Mesenchymal stem cell (in vitro differentiated cells and primary cell): Measurements from ENCODE around the gene PNPLA2.

Experiments used
- DNase-seq: peaks from one replicate; pipeline ENCODE4 v3.0.0-alpha.2; 2013
- H2AFZ ChIP-seq: one replicate; pipeline ENCODE4 v1.6.1; 2013; ENCODE audit warnings: low read depth, mild to moderate bottlenecking, control low read depth, inconsistent platforms, low read length, moderate library complexity
- H2AK5ac ChIP-seq: 2 replicates; pipeline ENCODE4 v1.6.1; 2013; ENCODE audit warnings: low read length, moderate library complexity, mild to moderate bottlenecking, inconsistent platforms; ENCODE audit not compliant: severe bottlenecking
- H2BK120ac ChIP-seq: one replicate; pipeline ENCODE4 v1.6.1; 2013; ENCODE audit warnings: low read depth, mild to moderate bottlenecking, inconsistent platforms, low read length, moderate library complexity
- H2BK12ac ChIP-seq, 2 experiments: one replicate each; pipeline ENCODE4 v1.6.1; 2013; ENCODE audit warnings: inconsistent platforms in 2 of 2, low read length in 2 of 2, mild to moderate bottlenecking in 2 of 2, moderate library complexity in 2 of 2, control low read depth in 1 of 2
- H2BK15ac ChIP-seq: one replicate; pipeline ENCODE4 v1.6.1; 2013; ENCODE audit warnings: mild to moderate bottlenecking, low read depth, inconsistent platforms; ENCODE audit not compliant: poor library complexity, severe bottlenecking
- H2BK5ac ChIP-seq: 2 replicates; pipeline ENCODE4 v1.6.1; 2013; ENCODE audit warnings: low read depth, mild to moderate bottlenecking, low read length, control low read depth, inconsistent platforms; ENCODE audit not compliant: poor library complexity, severe bottlenecking
- H3K14ac ChIP-seq, 2 experiments: one replicate each; pipeline ENCODE4 v1.6.1; 2013; ENCODE audit warnings: inconsistent platforms in 2 of 2, low read length in 2 of 2, control low read depth in 1 of 2, mild to moderate bottlenecking in 1 of 2, moderate library complexity in 1 of 2
- H3K18ac ChIP-seq, 2 experiments: one replicate each; pipeline ENCODE4 v1.6.1; 2013; ENCODE audit warnings: inconsistent platforms in 2 of 2, low read length in 2 of 2, control low read depth in 1 of 2, low read depth in 1 of 2, mild to moderate bottlenecking in 1 of 2
- H3K23ac ChIP-seq, 2 experiments: one replicate each; pipeline ENCODE4 v1.6.1; 2013; ENCODE audit warnings: inconsistent platforms in 2 of 2, low read length in 2 of 2, mild to moderate bottlenecking in 2 of 2, moderate library complexity in 2 of 2, control low read depth in 1 of 2
- H3K27ac ChIP-seq: 2 replicates; pipeline ENCODE4 v1.5.1; 2013; ENCODE audit warnings: mild to moderate bottlenecking, moderate library complexity, low read length, control low read depth, inconsistent platforms; ENCODE audit not compliant: poor library complexity, severe bottlenecking
- H3K27me3 ChIP-seq, 2 experiments: 2 replicates each; pipeline versions ENCODE4 v1.6.1 to v1.7.0; 2013; ENCODE audit warnings: low read length in 2 of 2, mild to moderate bottlenecking in 2 of 2, moderate library complexity in 2 of 2, control low read depth in 1 of 2, inconsistent platforms in 1 of 2; ENCODE audit not compliant: control insufficient read depth in 1 of 2, insufficient read depth in 1 of 2
- H3K36me3 ChIP-seq, 2 experiments: 2 replicates each; pipeline versions ENCODE4 v1.6.1 to v1.7.0; 2013; ENCODE audit warnings: low read length in 2 of 2, control low read depth in 1 of 2, inconsistent platforms in 1 of 2, low read depth in 1 of 2, mild to moderate bottlenecking in 1 of 2; ENCODE audit not compliant: insufficient read depth in 2 of 2, control insufficient read depth in 1 of 2
- H3K4ac ChIP-seq, 2 experiments: one replicate each; pipeline ENCODE4 v1.6.1; 2013; ENCODE audit warnings: inconsistent platforms in 2 of 2, low read length in 2 of 2, mild to moderate bottlenecking in 2 of 2, moderate library complexity in 2 of 2, control low read depth in 1 of 2, low read depth in 1 of 2
- H3K4me1 ChIP-seq: 2 replicates; pipeline ENCODE4 v1.6.1; 2013; ENCODE audit warnings: low read depth, low read length, control low read depth; ENCODE audit not compliant: control insufficient read depth, insufficient read depth
- H3K4me2 ChIP-seq: 2 replicates; pipeline ENCODE4 v1.6.1; 2013; ENCODE audit warnings: low read length, mild to moderate bottlenecking, inconsistent platforms; ENCODE audit not compliant: poor library complexity, severe bottlenecking
- H3K4me3 ChIP-seq, 2 experiments: 2 replicates each; pipeline versions ENCODE4 v1.5.1 to v1.7.0; 2013; ENCODE audit warnings: low read length in 2 of 2, mild to moderate bottlenecking in 2 of 2, control low read depth in 1 of 2, low read depth in 1 of 2; ENCODE audit not compliant: insufficient read depth in 1 of 2
- H3K79me1 ChIP-seq: replicated peaks from 2 replicates; pipeline ENCODE4 v1.6.1; 2013; ENCODE audit warnings: mild to moderate bottlenecking, control low read depth, low read length, inconsistent platforms; ENCODE audit not compliant: poor library complexity, severe bottlenecking
- H3K9ac ChIP-seq: 2 replicates; pipeline ENCODE4 v1.7.0; 2013; ENCODE audit warnings: mild to moderate bottlenecking, low read length, moderate library complexity
- H3K9me3 ChIP-seq: 2 replicates; pipeline ENCODE4 v1.7.0; 2013; ENCODE audit warnings: mild to moderate bottlenecking, low read length; ENCODE audit not compliant: control insufficient read depth
- H4K8ac ChIP-seq: one replicate; pipeline ENCODE4 v1.6.1; 2013; ENCODE audit warnings: inconsistent platforms, mild to moderate bottlenecking, low read length, moderate library complexity
- H4K91ac ChIP-seq: one replicate; pipeline ENCODE4 v1.6.1; 2013; ENCODE audit warnings: mild to moderate bottlenecking, low read length, inconsistent platforms
- WGBS: methylation state at CpG from one replicate; pipeline ENCODE4 v1.1.7; 2013; ENCODE audit warnings: mixed read lengths; 5-methylcytosine and 5-hydroxymethylcytosine counted together

PNPLA2 gene

GRCh38 chr11:819943-820649, 1.4 kb downstream of the PNPLA2 start:
- peak overlapping the region; percentile 53 for H4K8ac ChIP-seq
- no peaks in the 10 kb centered on the region for H3K27me3 ChIP-seq
- no peak overlapping the region for H2BK12ac ChIP-seq
- 12% methylated on average over 46 of the region's 47 CpGs for WGBS
- H3K27ac ChIP-seq: no peak overlapping the region
- H4K91ac ChIP-seq: no peak overlapping the region
- peak overlapping the region in 1 of 2 experiments; percentile 86 for H3K18ac ChIP-seq
- no peak overlapping the region for H3K23ac ChIP-seq
- H2BK120ac ChIP-seq: peak overlapping the region; percentile 71
- H2AK5ac ChIP-seq: no peak overlapping the region
- peak overlapping the region; percentile 97 for H3K9ac ChIP-seq
- H2BK15ac ChIP-seq: no peak overlapping the region
- H3K36me3 ChIP-seq: peaks cover 19 to 51% of the 10 kb centered on the region in 2 experiments
- peak overlapping the region; percentile 55 for H3K4me2 ChIP-seq
- no peak overlapping the region for H3K4ac ChIP-seq
- DNase-seq: peak; percentile 80
- peak overlapping the region in 1 of 2 experiments; percentile 63 for H3K14ac ChIP-seq
- no peak overlapping the region for H2AFZ ChIP-seq
- H2BK5ac ChIP-seq: no peak overlapping the region
- H3K79me1 ChIP-seq: peaks cover 20% of the 10 kb centered on the region
- H3K4me1 ChIP-seq: peaks cover 37% of the 10 kb centered on the region
- peak overlapping the region; percentile 93 for H3K4me3 ChIP-seq
- no peaks in the 10 kb centered on the region for H3K9me3 ChIP-seq

GRCh38 chr11:820655-821511, 2.2 kb downstream of the PNPLA2 start:
- Histone ChIP-seq H2AK5ac (no peak overlapping the region), H4K91ac (no peak overlapping the region), H3K36me3 (peaks cover 25 to 52% of the 10 kb centered on the region in 2 experiments), H3K23ac (no peak overlapping the region), H3K79me1 (peaks cover 20% of the 10 kb centered on the region), H3K18ac (no peak overlapping the region), H3K27ac (no peak overlapping the region), H3K4me3 (peak overlapping the region; percentile 93), H3K4ac (no peak overlapping the region), H2BK15ac (no peak overlapping the region), H3K14ac (no peak overlapping the region), H3K9me3 (no peaks in the 10 kb centered on the region), H2BK5ac (no peak overlapping the region), H2BK120ac (no peak overlapping the region), H3K9ac (peak overlapping the region; percentile 97), H3K27me3 (no peaks in the 10 kb centered on the region), H3K4me2 (peak overlapping the region; percentile 55), H3K4me1 (peaks cover 41% of the 10 kb centered on the region), H2BK12ac (no peak overlapping the region), H2AFZ (no peak overlapping the region), H4K8ac (no peak overlapping the region)
- peak; percentile 71 for DNase-seq
- 88% methylated on average over 11 of the region's 11 CpGs for WGBS

DNA sequence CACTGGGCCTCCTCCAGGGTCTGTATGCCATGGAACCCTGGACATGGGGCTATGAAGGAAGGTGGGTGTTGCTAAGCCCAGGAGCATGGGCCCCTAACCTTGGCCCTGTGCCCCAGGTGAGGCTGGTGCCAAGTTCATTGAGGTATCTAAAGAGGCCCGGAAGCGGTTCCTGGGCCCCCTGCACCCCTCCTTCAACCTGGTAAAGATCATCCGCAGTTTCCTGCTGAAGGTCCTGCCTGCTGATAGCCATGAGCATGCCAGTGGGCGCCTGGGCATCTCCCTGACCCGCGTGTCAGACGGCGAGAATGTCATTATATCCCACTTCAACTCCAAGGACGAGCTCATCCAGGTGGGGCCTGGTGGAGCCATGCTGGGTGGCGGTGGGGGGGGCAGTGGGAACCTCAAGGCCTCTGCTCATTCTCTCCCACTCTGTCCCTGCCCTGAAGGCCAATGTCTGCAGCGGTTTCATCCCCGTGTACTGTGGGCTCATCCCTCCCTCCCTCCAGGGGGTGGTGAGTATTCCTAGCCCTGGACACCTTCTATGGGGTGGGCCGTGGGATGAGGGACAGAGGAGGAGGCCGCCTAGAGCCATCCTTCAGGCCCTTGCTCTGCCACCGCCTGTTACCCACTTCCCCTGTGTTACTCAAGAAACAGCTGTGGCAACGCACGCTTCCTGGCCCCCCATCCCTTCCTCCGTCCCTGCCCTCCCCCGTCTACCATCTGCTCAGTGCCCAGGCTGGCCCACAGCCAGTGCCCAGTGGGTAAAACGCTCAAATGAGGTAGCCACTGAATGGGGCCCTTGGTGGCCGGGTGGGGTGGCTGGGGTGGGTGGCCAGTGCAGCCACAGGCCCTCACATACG, 3.0 kb downstream of the PNPLA2 start:
- 93% methylated on average over 15 of the region's 22 CpGs for WGBS
- H2AFZ ChIP-seq: no peak overlapping the region
- H3K23ac ChIP-seq: no peak overlapping the region
- peaks cover 20% of the 10 kb centered on the region for H3K79me1 ChIP-seq
- H2BK12ac ChIP-seq: no peak overlapping the region
- no peaks in the 10 kb centered on the region for H3K9me3 ChIP-seq
- no peak overlapping the region for H3K4ac ChIP-seq
- H3K27ac ChIP-seq: no peak overlapping the region
- H4K91ac ChIP-seq: no peak overlapping the region
- no peak overlapping the region for H2BK15ac ChIP-seq
- H3K4me3 ChIP-seq: peak overlapping the region in 1 of 2 experiments; percentile 93
- no peak overlapping the region for H2BK120ac ChIP-seq
- no peak overlapping the region for H4K8ac ChIP-seq
- peaks cover 25 to 48% of the 10 kb centered on the region in 2 experiments for H3K36me3 ChIP-seq
- no peak overlapping the region for H2AK5ac ChIP-seq
- H3K4me1 ChIP-seq: peaks cover 46% of the 10 kb centered on the region
- peaks cover 0 to 2% of the 10 kb centered on the region in 2 experiments for H3K27me3 ChIP-seq
- H3K14ac ChIP-seq: no peak overlapping the region
- no peak overlapping the region for H2BK5ac ChIP-seq
- no peak overlapping the region for H3K18ac ChIP-seq
- no peak overlapping the region for H3K4me2 ChIP-seq
- no peak for DNase-seq
- peak overlapping the region; percentile 97 for H3K9ac ChIP-seq
